HEK293 (cell line): ENCODE measurements around the gene CYP26B1.

Source experiments
- CTCF ChIA-PET: fragments of 350-600 bp; formaldehyde crosslinking; extraction: SDS; loops from one replicate; lab custom pipeline; 2021; ENCODE audit warnings: antibody characterized with exemption; lab: Yijun Ruan, JAX
- POLR2A ChIA-PET: fragments of 300-600 bp; formaldehyde crosslinking; extraction: SDS; loops from one replicate; lab custom pipeline; 2020; ENCODE audit warnings: antibody characterized with exemption, inconsistent platforms; lab: Yijun Ruan, JAX
- H3K27ac ChIP-seq: fragments of 200-500 bp; sonication (Bioruptor generic); 2 replicates; pipeline ENCODE4 v1.5.1; 2014; ENCODE audit warnings: low read depth, low read length, control low read depth, inconsistent platforms; ENCODE audit errors: extremely low read depth
- H3K36me3 ChIP-seq, 2 experiments: fragments of 200-500 bp in 1 of 2; sonication (Bioruptor generic) in 1 of 2; 1 replicate in 1 of 2; 2 replicates in 1 of 2; pipeline ENCODE4 v1.5.1; 2014 to 2017; ENCODE audit warnings: inconsistent platforms in 2 of 2, low read length in 2 of 2; ENCODE audit not compliant: control insufficient read depth in 2 of 2, insufficient read depth in 1 of 2
- H3K4me1 ChIP-seq: fragments of 200-500 bp; sonication (Bioruptor generic); 2 replicates; pipeline ENCODE4 v1.5.1; 2014; ENCODE audit warnings: mild to moderate bottlenecking, low read length, inconsistent platforms; ENCODE audit not compliant: control insufficient read depth, insufficient read depth
- H3K4me3 ChIP-seq: 2 replicates; pipeline ENCODE4 v1.5.1; 2011; ENCODE audit warnings: low read depth, mild to moderate bottlenecking, control low read depth, low read length, moderate library complexity
- H3K9me3 ChIP-seq: fragments of 200-500 bp; sonication (Bioruptor generic); 2 replicates; pipeline ENCODE4 v1.5.1; 2014; ENCODE audit warnings: low read depth, low read length, inconsistent platforms; ENCODE audit not compliant: control insufficient read depth, insufficient read depth
- KLF16 ChIP-seq: fragments of 450-650 bp; formaldehyde crosslinking; IDR thresholded peaks from 2 replicates; pipeline ENCODE4 v1.5.1; 2017; ENCODE audit warnings: missing biosample characterization, missing genetic modification characterization
- KLF7 ChIP-seq: fragments of 450-650 bp; formaldehyde crosslinking; IDR thresholded peaks from 2 replicates; pipeline ENCODE4 v1.5.1; 2016; ENCODE audit warnings: missing biosample characterization, missing genetic modification characterization, borderline replicate concordance
- REPIN1 ChIP-seq: fragments of 450-650 bp; formaldehyde crosslinking; IDR thresholded peaks from 2 replicates; pipeline ENCODE4 v1.5.1; 2017; ENCODE audit warnings: missing biosample characterization, missing genetic modification characterization, low read depth
- ZBTB20 ChIP-seq: fragments of 450-650 bp; formaldehyde crosslinking; IDR thresholded peaks from 2 replicates; pipeline ENCODE4 v1.5.1; 2016; ENCODE audit warnings: missing biosample characterization, missing genetic modification characterization
- ZBTB7A ChIP-seq: fragments of 450-650 bp; formaldehyde crosslinking; IDR thresholded peaks from 2 replicates; pipeline ENCODE4 v1.5.1; 2016; ENCODE audit warnings: low read depth, missing biosample characterization, missing genetic modification characterization
- ZNF266 ChIP-seq: fragments of 450-650 bp; formaldehyde crosslinking; IDR thresholded peaks from 2 replicates; pipeline ENCODE4 v1.5.1; 2016; ENCODE audit warnings: missing biosample characterization, missing genetic modification characterization, low read depth
- ZNF274 ChIP-seq, 2 experiments: fragments of 200-500 bp in 1 of 2; fragments of 450-650 bp in 1 of 2; sonication (Bioruptor generic) in 1 of 2; formaldehyde crosslinking in 1 of 2; IDR thresholded peaks; 2 replicates each; pipeline versions ENCODE4 v1.5.1 to v1.6.1; 2014 to 2016; ENCODE audit warnings: borderline replicate concordance in 1 of 2, inconsistent platforms in 1 of 2, low read length in 1 of 2, missing biosample characterization in 1 of 2, missing genetic modification characterization in 1 of 2
- ZNF335 ChIP-seq: fragments of 450-650 bp; formaldehyde crosslinking; conservative IDR thresholded peaks from 2 replicates; pipeline ENCODE4 v1.5.1; 2016; ENCODE audit warnings: missing biosample characterization, missing genetic modification characterization
- ZNF423 ChIP-seq: fragments of 450-650 bp; formaldehyde crosslinking; IDR thresholded peaks from 2 replicates; pipeline ENCODE4 v1.5.1; 2016; ENCODE audit warnings: missing biosample characterization, missing genetic modification characterization
- ZNF433 ChIP-seq: fragments of 450-650 bp; formaldehyde crosslinking; IDR thresholded peaks from 2 replicates; pipeline ENCODE4 v1.5.1; 2016; ENCODE audit warnings: missing biosample characterization, missing genetic modification characterization, low read depth
- ZNF48 ChIP-seq: fragments of 450-650 bp; formaldehyde crosslinking; IDR thresholded peaks from 2 replicates; pipeline ENCODE4 v1.5.1; 2016; ENCODE audit warnings: missing biosample characterization, missing genetic modification characterization
- ZNF501 ChIP-seq: fragments of 450-650 bp; formaldehyde crosslinking; IDR thresholded peaks from 2 replicates; pipeline ENCODE4 v1.5.1; 2016; ENCODE audit warnings: missing biosample characterization, missing genetic modification characterization
- ZNF521 ChIP-seq: fragments of 450-650 bp; formaldehyde crosslinking; IDR thresholded peaks from 2 replicates; pipeline ENCODE4 v1.5.1; 2017; ENCODE audit warnings: missing biosample characterization, mild to moderate bottlenecking, missing genetic modification characterization
- ZNF558 ChIP-seq: fragments of 450-650 bp; formaldehyde crosslinking; IDR thresholded peaks from 2 replicates; pipeline ENCODE4 v1.5.1; 2016; ENCODE audit warnings: missing biosample characterization, missing genetic modification characterization
- ZNF585B ChIP-seq: fragments of 450-650 bp; formaldehyde crosslinking; IDR thresholded peaks from 2 replicates; pipeline ENCODE4 v1.5.1; 2016; ENCODE audit warnings: missing biosample characterization, missing genetic modification characterization
- ZNF596 ChIP-seq: fragments of 450-650 bp; IDR thresholded peaks from 2 replicates; pipeline ENCODE4 v1.5.0; 2018; ENCODE audit warnings: missing biosample characterization, mild to moderate bottlenecking, missing genetic modification characterization, moderate library complexity
- ZNF654 ChIP-seq: fragments of 450-650 bp; formaldehyde crosslinking; IDR thresholded peaks from 2 replicates; pipeline ENCODE4 v1.5.1; 2016; ENCODE audit warnings: low read depth, missing biosample characterization, missing genetic modification characterization
- ZNF670 ChIP-seq: fragments of 450-650 bp; formaldehyde crosslinking; IDR thresholded peaks from 2 replicates; pipeline ENCODE4 v1.5.1; 2016; ENCODE audit warnings: missing biosample characterization, missing genetic modification characterization, low read depth
- ZNF701 ChIP-seq: fragments of 450-650 bp; formaldehyde crosslinking; IDR thresholded peaks from 2 replicates; pipeline ENCODE4 v1.5.1; 2016; ENCODE audit warnings: missing biosample characterization, missing genetic modification characterization
- ZNF768 ChIP-seq: fragments of 450-650 bp; formaldehyde crosslinking; IDR thresholded peaks from 2 replicates; pipeline ENCODE4 v1.5.1; 2018; ENCODE audit warnings: missing biosample characterization, mild to moderate bottlenecking, missing genetic modification characterization
- ZNF791 ChIP-seq: fragments of 450-650 bp; formaldehyde crosslinking; IDR thresholded peaks from 2 replicates; pipeline ENCODE4 v1.5.1; 2016; ENCODE audit warnings: missing biosample characterization, missing genetic modification characterization
- ZNF843 ChIP-seq: fragments of 450-650 bp; formaldehyde crosslinking; IDR thresholded peaks from 2 replicates; pipeline ENCODE4 v1.5.1; 2016; ENCODE audit warnings: missing biosample characterization, missing genetic modification characterization
- ZSCAN16 ChIP-seq: fragments of 450-650 bp; formaldehyde crosslinking; IDR thresholded peaks from 2 replicates; pipeline ENCODE4 v1.5.1; 2016; ENCODE audit warnings: missing biosample characterization, missing genetic modification characterization

Gene CYP26B1

GRCh38 chr2:72159211-72159993, 11.7 kb upstream of the CYP26B1 start:
- Histone ChIP-seq H3K27ac (no peak overlapping the region), H3K4me1 (no peaks in the 10 kb centered on the region), H3K9me3 (no peaks in the 10 kb centered on the region), H3K36me3 (no peaks in the 10 kb centered on the region), H3K4me3 (no peak overlapping the region)
- no peak for TF ChIP-seq ZBTB20 (tag by site-specific recombination)
- no peak for TF ChIP-seq ZNF670
- TF ChIP-seq ZNF701 (tag by site-specific recombination) = no peak
- TF ChIP-seq ZNF433 (tag by site-specific recombination) = no peak
- POLR2A ChIA-PET = no interaction called here
- CTCF ChIA-PET = interaction anchor here (0.9 kb wide), 1 partner anchor 166 kb away, joined by 3 read pairs; no protein-coding TSS in a partner anchor

DNA sequence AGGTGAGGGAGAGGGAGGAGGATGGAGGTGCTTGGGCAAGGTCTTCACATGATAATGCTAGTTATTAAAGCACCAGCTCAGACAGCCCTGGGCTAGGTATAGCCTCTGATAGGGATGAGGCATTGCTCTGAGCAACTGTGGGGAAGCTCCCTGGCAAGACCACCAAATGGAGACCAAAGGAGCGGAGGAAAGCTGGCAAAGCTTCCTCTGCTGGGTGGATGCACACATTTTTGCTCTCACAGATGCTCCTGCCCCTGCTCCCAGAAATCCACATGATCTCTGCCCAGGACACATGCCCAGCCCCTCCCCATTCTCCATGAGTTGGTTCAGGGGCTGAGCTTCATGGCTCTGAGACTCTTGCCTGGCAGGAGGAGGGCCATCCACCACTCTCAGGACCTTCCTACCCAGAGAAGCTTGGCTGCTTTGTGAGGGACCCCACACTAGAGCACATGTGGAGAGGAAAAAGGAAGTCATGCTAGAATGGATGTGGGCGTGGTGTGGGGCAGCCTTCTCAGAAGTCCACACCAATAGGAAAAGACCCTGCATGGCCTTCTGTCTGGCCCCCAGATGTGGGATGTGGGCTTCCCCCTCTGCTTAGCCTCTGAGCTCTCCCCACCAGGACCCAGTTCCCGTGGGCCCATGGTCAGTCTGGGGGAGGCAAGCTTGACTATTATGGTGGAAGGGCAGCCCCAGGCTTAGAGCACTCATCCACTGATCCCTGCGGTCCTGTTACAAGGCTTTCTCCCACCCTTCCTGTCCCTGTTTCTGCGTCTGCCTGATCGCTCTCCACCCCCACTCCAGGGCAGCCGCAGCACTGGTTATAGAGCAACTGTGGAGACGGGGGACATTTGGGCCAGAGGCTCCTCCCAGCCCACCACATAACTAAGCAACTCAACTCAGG, 10.5 kb upstream of the CYP26B1 start:
- TF ChIP-seq ZNF843 (tag by site-specific recombination) = no peak
- TF ChIP-seq ZNF501 = no peak
- TF ChIP-seq ZNF768 (tag by site-specific recombination) = no peak
- no peak for TF ChIP-seq ZNF48 (tag by site-specific recombination)
- TF ChIP-seq ZNF274 (IDR thresholded peaks at IDR 0.05; ENCODE audit: low read length) = no peak
- no peak for TF ChIP-seq ZNF274 (tag by site-specific recombination; IDR thresholded peaks at IDR 0.05; ENCODE audit: borderline replicate concordance)
- TF ChIP-seq ZNF521 = no peak
- no peak for TF ChIP-seq ZNF266 (tag by site-specific recombination)
- no peak for TF ChIP-seq KLF7 (tag by site-specific recombination)
- no peak for TF ChIP-seq ZNF585B (tag by site-specific recombination)
- no peak for TF ChIP-seq ZBTB7A (tag by site-specific recombination)
- TF ChIP-seq ZNF423 (tag by site-specific recombination) = no peak
- no peak for TF ChIP-seq ZNF335 (tag by site-specific recombination)
- no peak for TF ChIP-seq ZSCAN16 (tag by site-specific recombination)
- TF ChIP-seq REPIN1 (tag by site-specific recombination) = no peak
- no peak for TF ChIP-seq ZNF791 (tag by site-specific recombination)
- TF ChIP-seq ZNF558 = no peak
- no peak for TF ChIP-seq ZNF596 (tag by site-specific recombination)
- no peak for TF ChIP-seq KLF16 (tag by site-specific recombination)
- no peak for TF ChIP-seq ZNF654
- ChIA-PET POLR2A (no interaction called here), CTCF (interaction anchor here (1.8 kb wide), 1 partner anchor 234 kb away, joined by 4 read pairs; no protein-coding TSS in a partner anchor)

More for the DNA sequence above, 10.5 kb upstream of the CYP26B1 start:
- H3K4me1 ChIP-seq = no peaks in the 10 kb centered on the region
- H3K27ac ChIP-seq = no peak overlapping the region
- no peaks in the 10 kb centered on the region for H3K36me3 ChIP-seq
- no peak overlapping the region for H3K4me3 ChIP-seq
- H3K9me3 ChIP-seq = no peaks in the 10 kb centered on the region
